NT2/D1 (cell line): ENCODE results near the gene MLXIP.

Experiments
- SUZ12 ChIP-seq: IDR thresholded peaks from 2 replicates; pipeline ENCODE4 v1.6.1; 2011; ENCODE audit not compliant: insufficient read length, insufficient read depth; ENCODE audit errors: extremely low read depth
- YY1 ChIP-seq: IDR thresholded peaks from 2 replicates; pipeline ENCODE4 v1.6.1; 2011; ENCODE audit not compliant: insufficient read length, insufficient read depth
- ZNF274 ChIP-seq: IDR thresholded peaks from 2 replicates; pipeline ENCODE4 v1.6.1; 2011; ENCODE audit warnings: mild to moderate bottlenecking, low read depth, low read length

GRCh38 chr12:122072031-122072970, 6.3 kb upstream of the MLXIP start:
- TF ChIP-seq SUZ12 (no peak), YY1 (no peak), ZNF274 (no peak)
